ENCODE results near the gene ARRDC2. TPM values are rescaled to one million over a fixed set of nuclear protein-coding genes. Genes with fewer than 3 reads are reported as not detected.
"Not testable (repeated sequence)": the region's sequence is repeated elsewhere in the genome, so short reads cannot be mapped to it uniquely, and the experiment has no call there.

Gene ARRDC2
- polyA plus RNA-seq, 4 donors = 4.4 to 5.8 (median 4.7) TPM

DNA sequence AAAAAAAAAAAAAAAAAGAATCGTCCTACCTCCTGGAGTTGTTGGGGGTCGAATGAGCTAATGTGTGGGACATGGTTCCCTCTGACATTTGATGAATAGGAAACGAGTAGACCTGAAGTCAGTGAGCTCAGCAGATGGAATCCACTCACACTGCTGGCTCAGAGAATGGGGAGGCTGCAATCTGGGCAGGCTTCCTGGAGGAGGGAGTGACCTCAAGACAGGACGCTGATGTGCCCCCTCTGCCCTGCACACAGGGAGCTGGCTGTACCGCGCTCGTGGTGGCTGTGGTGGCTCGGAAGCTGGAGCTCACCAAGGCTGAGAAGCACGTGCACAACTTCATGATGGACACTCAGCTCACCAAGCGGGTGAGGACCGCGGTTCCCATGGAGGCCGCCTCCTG is 19.8 kb upstream of the ARRDC2 start:
- no peak for DNase-seq (ENCODE audit: low read depth in 4 of 4, low spot score in 3 of 4)

DNA sequence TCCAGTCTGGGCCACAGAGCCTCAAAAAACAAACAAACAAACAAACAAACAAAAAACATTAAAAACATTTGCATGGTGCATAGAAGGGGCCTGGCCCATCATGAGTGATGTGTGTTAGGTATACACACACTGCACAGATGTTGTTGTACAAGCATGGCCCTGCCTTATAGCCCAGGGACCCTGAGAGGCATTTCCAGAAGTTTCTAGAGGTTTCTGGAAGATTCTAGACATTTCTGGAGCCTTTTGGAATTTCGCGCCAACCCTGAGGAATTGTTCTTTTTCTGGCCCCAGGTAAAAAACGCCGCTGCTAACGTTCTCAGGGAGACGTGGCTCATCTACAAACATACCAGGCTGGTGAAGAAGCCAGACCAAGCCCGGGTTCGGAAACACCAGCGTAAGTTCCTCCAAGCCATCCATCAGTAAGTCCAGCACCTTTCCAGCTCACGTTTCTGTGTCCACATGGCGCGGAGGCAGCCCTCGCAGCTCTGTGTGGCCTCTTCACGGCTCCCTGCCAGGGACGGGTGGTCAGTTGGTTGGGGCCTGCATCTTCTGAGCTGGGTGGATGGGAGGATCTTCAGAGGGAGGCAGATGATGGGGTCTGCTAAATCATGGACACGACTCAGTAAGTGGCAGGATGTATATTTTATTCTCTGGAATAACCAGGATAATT is 18.4 kb upstream of the ARRDC2 start:
- DNase-seq (ENCODE audit: low read depth in 4 of 4, low spot score in 3 of 4) = no peak

DNA sequence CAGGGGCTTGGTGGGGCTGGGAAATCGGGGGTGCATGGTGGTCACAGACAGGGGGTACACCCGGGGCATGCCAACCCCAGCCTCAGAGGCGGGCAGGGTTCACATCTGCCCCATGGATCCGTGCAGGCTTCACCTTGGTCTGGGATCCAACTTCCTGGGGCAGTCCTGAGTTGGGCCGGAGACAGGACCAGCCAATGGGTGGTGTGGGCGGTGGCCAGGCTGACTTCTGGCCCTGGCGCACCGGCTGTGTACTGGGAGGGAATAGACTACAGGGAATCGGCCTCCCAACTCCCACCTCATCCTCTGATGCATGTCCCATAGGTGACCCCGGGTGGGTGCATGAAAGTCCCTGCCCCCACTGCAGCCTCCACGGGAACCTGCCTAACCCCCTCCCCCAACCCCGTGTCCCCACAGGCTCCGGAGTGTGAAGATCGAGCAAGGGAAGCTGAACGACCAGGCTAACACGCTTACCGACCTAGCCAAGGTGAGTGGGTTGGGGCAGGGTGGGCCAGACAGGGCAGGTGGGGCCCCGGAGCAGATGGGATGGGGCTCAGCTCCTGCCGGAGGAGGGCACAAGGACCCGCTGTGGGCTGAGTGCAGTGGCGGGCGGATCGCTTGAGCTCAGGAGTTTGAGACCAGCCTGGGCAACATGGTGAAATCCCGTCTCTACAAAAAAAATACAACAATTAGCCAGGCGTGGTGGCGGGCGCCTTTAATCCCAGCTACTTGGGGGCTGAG is 14.7 kb upstream of the ARRDC2 start:
- DNase-seq (ENCODE audit: low read depth in 4 of 4, low spot score in 3 of 4) = no peak

DNA sequence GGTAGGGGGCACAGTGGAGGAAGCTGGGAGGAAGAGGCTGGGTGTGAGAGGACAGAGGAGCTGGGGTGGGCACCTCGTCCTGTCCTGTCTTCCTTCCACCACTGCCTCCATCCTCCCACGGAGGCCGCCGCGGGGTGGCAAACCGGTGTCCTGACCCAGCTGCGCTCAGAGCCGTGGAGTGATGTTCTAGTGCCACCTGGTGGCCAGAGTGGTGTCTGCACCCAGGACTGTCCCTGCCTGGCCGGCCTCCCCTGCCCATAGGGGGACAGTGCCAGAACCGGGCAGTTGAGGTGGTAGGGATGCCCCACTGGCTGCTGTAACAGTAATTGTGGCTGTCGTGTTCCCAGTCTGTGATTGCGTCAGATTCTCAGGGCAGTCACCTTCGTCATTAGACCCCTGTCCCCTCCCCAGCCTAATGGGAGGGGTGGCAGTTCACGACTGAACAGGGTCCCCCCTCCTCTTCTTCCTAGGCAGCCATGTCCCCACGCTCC is 11.1 kb upstream of the ARRDC2 start:
- DNase-seq (ENCODE audit: low read depth in 4 of 4, low spot score in 3 of 4) = peak in 3 of 4 donors; percentile 50 to 73 (median 65)

DNA sequence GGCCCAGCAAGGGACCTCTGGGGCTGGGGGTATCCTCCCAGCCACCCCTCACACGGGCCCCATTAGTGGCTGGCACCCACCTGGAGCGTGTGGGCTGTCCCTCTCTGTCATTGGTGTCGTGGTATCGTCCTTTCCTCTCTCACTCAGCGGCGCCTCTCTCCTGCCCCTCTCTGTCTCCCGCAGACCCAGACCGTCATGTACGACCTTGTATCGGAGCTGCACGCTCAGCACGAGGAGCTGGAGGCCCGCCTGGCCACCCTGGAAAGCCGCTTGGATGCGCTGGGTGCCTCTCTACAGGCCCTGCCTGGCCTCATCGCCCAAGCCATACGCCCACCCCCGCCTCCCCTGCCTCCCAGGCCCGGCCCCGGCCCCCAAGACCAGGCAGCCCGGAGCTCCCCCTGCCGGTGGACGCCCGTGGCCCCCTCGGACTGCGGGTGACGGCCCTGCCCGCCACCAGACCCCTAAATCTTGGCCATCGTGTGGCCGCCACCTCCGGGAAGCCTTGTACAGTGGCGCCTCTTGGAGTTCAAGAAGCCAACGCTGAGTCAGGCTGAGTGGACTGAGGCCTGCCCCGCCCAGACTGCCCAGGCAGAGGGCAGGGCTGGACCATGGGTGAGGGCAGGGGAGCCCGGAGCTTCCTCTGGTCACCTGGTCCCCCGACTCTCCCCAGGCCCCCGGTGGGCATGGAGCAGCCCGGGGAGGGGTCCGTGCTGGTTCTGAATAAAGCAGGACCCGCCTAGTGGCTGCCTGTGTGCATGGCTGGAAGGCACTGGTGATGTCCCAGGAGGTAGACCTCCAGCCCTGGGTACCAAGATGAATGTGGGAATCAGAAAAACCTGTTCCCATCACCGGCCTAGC is 9.8 kb upstream of the ARRDC2 start:
- no peak for DNase-seq (ENCODE audit: low read depth in 4 of 4, low spot score in 3 of 4)

DNA sequence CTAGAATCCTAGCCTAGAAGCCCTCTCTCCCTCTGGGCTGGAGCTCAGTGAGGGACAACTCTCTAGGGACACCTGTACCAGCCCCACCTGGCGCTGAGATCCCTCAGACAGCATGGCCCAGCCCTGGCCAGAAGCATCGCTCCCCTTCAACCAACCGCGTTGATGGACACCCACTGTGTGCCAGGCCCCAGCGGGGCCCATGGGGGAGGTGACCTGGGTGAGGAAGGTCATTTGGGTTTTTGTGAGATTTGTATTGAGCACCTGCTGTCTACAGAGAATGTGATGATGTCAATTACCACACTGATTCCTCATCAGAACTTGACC is 9.2 kb upstream of the ARRDC2 start:
- DNase-seq (ENCODE audit: low read depth in 4 of 4, low spot score in 3 of 4) = no peak

DNA sequence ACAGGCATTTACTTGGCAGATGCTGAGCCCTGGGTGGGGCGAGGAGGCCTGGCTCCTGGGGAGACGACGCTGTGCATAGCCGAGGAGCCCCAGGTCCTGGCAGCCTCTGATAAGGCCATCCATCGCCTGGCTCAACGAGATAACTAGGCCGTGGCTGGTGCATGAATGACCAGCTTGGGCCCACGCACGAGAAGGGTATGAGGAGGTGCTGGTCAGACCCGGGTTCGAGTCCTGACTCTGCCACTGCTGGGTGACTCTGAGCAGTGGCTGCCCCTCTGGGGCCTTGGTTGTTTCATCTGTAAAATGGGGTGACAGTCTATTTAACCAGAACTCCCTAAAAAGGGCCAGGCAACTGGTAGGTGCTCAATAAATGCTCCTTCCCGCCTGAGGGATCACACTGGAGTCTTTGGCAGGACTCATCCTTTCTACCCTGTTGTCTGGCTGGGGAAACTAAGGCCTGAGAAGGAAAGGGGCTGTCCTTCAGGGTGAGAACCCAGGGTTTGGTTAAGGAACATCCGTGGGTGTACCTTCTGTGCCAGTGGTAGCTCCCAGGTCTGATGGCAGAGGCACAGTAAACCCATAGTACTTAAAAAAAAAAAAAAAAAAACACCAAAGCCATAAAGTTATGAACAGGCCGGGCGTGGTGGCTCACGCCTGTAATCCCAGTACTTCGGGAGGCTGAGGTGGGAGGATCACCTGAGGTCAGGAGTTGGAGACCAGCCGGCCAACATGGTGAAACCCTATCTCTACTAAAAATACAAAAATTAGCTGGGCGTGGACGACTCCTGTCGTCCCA is 8.1 kb upstream of the ARRDC2 start:
- no peak for DNase-seq (ENCODE audit: low read depth in 4 of 4, low spot score in 3 of 4)

DNA sequence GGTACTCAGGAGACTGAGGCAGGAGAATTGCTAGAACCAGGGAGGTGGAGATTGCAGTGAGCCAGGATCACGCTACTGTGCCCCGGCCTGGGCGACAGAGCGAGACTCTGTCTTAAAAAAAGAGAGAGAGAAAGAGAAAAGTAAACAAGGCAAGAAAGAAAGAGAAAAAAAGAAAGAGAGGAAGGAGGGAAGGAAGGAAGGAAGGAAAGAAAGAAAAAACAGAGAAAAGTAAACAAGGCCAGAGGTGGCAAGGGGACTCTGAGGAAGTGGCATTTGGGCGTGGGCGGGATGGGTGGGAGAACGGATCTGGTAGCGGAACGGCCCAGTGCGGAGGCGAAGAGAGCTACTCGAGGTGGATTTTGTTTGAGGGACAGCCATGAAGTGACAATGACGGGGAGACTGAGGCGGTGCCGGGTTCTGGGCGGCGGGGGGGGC is 7.5 kb upstream of the ARRDC2 start:
- no peak for DNase-seq (ENCODE audit: low read depth in 4 of 4, low spot score in 3 of 4)

DNA sequence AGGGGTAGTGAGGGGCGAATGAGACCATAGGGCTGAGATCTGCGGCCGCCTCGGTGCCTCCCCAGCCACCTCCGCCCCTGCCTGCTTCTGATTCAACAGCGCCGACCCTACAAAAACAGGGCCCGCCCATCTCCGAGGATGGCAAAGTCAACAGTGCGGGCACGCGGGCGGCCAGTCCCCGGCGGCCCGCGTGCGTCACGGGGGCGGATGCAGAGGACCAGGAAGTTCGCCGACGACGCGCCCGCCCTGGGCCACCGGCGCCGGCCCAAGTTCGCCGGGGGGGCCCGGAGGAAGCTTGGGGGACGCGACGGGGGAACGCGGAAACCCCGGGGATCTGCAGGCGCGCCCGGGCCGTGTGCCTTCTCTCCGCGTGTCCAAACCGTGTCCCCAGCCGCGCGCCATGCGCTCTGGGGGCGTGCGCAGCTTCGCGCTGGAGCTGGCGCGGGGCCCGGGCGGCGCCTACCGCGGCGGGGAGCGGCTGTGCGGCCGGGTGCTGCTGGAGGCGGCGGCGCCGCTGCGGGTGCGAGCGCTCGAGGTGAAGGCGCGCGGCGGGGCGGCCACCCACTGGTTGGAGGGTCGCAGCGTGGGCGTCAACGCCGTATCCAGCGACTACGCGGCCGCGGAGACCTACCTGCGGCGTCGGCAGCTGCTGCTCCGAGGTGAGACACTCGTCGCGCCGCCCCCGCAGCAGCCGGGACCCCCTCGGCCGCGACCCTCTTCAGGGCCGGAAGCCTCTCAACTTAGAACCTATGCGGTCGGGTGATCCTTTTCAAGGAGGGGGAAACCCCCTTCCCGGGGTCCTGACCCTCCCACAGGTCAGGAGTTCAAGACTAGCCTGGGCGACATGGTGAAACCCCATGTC is 6.8 kb upstream of the ARRDC2 start:
- DNase-seq (ENCODE audit: low read depth in 4 of 4, low spot score in 3 of 4) = peak in 2 of 4 donors; percentile 48 to 51

DNA sequence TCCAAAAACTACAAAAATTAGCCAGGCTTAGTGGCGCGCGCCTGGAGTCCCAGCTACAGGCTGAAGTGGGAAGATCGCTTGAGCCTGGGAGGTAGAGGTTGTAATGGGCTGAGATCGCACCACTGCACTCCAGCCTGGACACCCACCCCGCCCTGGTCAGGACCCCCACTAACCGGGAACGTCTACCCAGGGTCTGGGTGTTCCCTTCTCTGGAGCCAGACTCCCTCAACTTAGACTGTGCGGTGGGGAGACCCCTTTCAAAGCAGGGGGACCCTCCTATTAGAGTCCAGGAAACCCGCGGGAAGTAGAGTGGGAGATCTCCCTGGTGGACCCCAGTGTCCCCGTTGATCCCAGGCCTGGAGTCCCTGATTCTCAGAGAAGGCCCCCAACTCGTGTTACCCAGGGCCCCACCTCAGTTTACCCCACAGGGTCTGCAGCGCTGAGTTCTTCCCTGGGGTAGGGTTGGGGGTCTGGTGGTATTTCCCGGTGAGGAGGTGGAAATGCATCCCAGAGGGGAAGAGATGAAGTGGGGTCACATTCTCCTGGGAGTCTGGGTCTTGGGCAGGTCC is 6.1 kb upstream of the ARRDC2 start:
- no peak for DNase-seq (ENCODE audit: low read depth in 4 of 4, low spot score in 3 of 4)

DNA sequence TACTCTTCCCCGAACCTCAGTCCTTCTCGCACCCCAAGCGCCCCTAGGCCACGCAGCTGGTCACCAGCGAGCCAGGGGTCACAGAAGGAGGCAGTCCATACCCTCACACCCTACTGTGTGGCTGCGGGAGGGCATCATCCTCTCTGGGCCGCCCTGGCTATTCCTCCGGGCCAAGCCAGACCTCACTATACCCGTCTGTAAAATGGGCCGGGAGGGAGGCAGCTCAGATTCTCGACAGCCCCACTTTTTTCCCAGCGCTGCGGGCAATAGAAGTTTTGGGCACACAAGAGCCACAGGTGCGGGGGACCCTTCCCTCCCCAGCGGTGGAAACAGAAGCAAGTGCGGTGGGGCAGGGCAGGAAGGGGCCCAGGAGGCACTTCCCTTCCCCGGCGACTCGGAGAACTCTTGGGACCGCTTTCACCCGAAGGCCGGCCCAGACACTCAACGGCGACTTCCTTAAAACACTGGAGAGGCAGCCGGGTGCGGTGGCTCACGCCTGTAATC is 5.6 kb upstream of the ARRDC2 start:
- DNase-seq (ENCODE audit: low read depth in 4 of 4, low spot score in 3 of 4) = no peak

DNA sequence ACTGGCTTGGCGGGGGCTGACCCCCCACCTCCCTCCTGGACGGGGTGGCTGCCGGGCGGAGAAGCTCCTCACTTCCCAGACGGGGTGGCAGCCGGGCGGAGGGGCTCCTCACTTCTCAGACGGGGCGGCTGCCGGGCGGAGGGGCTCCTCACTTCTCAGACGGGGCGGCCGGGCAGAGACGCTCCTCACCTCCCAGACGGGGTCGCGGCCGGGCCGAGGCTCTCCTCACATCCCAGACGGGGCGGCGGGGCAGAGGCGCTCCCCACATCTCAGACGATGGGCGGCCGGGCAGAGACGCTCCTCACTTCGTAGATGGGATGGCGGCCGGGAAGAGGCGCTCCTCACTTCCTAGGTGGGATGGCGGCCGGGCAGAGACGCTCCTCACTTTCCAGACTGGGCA is 2.2 kb upstream of the ARRDC2 start:
- not testable (repeated sequence) for DNase-seq (ENCODE audit: low read depth in 4 of 4, low spot score in 3 of 4)

DNA sequence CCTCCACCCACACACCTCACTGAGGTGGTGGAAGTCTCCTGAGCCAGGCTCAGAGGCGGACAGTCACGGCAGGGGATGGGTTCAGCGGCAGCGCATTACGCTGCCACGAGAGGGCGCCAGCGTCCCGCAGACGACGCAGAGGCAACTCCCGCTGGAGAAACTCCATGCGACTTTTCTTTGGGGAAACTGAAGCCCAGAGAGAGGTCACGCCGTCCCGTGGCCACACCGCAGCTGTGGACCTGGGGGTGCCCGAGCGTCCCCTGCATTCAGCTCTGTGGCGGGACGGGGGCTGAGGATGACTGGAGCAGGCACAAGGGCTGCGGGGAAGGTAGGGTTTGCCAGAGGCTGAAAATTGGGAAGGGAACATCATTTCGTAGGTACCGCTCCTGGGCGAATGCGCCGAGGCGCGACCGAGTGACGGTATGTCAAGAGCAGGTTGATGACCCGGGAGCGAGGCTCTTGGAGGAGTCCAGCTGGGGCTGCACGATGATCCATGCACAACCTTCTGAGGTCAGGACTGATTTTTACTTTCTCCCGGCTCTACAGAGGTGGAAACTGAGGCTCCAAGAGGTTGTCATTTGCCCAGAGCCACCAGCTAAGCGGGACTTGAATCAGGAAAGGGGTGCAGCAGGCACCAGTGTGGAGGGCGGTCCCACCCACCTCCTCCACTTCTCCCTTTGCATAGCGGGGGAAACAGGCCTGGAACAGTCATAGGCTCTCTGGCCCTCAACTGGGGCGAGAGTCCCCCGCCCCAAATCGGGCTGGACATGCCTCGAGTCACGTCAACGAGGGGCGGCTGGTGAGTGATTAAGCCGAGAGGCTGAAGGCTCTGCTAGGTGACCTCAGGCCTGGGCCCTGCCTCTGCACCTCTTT is 690 bp upstream of the ARRDC2 start:
- peak in 1 of 4 donors; percentile 83 for DNase-seq (ENCODE audit: low read depth in 4 of 4, low spot score in 3 of 4)

DNA sequence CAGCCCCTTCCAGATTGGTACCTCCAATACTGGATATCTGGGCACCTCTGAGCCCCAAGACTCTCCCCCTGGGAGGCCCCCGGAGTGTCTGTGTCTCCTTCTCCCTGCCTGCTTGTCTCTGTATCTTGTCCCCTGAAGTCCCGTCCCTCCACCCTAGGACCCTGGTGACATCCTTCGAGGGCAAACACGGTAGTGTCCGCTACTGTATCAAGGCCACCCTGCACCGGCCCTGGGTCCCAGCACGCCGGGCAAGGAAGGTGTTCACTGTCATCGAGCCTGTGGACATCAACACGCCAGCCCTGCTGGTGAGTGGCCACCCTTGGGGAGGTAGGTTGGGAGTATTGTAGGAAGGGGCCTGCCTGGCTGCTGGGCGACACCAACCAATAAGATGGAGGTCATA is 844 bp downstream of the ARRDC2 start:
- no peak for DNase-seq (ENCODE audit: low read depth in 4 of 4, low spot score in 3 of 4)

DNA sequence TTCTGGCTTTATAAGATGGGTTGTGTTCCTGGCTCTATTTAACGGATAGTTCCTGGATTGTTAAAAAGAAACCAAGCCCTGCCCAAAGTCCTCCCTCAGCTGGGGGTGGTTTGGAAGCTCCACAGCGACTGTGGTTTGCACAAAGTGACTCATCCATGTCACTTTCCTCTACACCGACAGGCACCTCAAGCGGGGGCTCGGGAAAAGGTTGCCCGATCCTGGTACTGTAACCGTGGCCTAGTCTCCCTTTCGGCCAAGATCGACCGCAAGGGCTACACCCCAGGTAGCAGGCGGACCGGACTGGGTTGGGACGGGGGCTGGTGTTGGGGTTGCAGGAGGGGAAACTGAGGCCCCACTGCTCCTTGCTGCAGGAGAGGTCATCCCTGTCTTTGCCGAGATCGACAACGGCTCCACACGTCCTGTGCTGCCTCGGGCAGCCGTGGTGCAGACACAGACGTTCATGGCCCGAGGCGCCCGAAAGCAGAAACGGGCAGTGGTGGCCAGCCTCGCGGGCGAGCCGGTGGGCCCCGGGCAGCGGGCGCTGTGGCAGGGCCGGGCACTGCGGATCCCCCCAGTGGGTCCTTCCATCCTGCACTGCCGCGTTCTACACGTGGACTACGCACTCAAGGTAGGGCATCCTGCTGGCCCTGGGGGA is 1.6 kb downstream of the ARRDC2 start:
- DNase-seq (ENCODE audit: low read depth in 4 of 4, low spot score in 3 of 4) = no peak

DNA sequence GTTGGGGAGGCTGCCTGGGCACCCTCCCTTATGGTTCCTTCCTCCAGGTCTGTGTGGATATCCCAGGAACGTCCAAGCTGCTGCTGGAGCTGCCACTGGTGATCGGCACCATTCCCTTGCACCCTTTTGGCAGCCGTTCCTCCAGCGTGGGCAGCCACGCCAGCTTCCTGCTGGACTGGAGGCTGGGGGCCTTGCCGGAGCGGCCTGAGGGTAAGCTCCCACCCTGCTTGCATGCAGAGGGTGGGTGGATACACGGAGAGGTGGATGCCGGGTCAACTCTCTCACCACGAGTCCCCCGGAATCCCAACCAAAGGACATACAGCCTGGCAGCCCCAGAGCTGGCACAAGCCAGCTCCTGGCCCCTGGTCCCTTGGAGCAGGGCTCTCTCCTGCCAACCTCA is 2.2 kb downstream of the ARRDC2 start:
- DNase-seq (ENCODE audit: low read depth in 4 of 4, low spot score in 3 of 4) = no peak

All from right renal pelvis (tissue), 4 donors.